ENCODE results near the gene MAML2.

The MAML2 gene

GRCh38 chr11:96230686-96231085, 112.3 kb downstream of the MAML2 start:
- DNase-seq, result no peak

DNA sequence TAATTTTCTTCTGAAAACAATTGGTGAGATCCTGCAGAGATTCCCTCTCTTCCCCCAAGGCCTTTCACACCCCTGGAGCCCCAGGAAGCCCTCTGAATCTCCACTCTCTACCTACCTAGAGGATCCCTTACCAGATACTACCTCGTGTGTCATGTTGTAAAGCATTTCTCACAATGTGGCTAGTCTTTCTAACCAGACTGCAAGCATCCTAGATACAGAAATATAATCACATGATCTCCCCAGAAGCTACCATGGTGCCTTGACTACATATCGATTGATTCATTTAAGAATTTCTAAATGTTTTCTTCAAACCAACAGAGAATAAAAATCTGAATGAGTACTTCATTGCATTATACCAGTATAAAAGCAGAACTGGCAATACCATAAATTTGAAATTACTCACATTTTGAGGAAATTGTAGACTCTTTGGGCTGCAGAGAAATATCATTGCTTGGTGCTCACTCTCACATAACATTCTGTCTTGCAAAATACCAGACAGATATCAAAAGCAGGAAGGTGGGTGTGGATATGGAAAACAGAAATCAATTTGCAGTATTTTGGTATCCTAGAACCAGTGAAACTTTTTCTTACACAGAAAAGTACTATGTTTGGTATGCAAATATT, 113.5 kb downstream of the MAML2 start:
- DNase-seq, result no peak

DNA sequence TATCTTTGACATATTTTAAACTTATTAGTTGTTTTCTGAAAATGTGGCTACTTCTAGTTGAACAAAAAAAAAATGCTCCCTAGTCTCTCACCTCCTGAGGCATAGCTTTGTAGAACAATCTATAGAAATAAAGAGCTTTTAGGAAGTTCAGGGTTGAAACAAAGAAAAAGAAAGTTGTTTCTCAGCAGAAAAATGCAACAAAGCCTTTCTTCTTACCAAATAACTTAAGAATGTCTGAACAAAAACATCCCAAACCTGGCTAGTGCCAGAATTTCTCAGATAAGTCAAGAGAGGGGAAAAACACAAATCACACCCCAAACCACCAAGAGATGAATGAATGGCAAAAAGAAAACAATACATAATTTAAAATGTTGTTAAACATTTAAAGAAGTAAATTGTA, 114.1 kb downstream of the MAML2 start:
- DNase-seq, result no peak

- no peak for DNase-seq
These were observed 114.5 kb downstream of the MAML2 start for GRCh38 chr11:96228473-96228891.

DNA sequence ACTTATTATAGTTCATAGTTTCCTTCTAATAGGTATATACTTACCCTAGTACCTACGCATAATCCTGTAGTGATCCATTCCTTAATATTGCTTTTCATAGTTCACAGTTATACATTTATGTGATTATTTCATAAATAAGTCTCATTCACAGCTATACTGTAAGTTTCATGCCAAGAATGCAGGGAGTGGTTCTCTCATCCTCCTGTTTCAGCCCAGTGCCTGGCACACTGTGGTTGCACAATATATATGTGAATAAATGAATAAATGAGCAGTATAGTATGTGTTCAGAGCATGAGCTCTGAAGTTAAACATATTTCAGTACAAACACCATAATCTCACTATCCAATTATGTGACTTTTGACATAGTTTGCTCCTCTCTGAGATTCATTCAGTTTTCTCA, 115.8 kb downstream of the MAML2 start:
- DNase-seq, result no peak

- DNase-seq, result no peak
These were observed 119.9 kb downstream of the MAML2 start for GRCh38 chr11:96223083-96223482.

- DNase-seq, result no peak
These were observed 120.9 kb downstream of the MAML2 start for GRCh38 chr11:96222102-96222501.

- DNase-seq, result no peak
These were observed 121.5 kb downstream of the MAML2 start for GRCh38 chr11:96221244-96222070.

DNA sequence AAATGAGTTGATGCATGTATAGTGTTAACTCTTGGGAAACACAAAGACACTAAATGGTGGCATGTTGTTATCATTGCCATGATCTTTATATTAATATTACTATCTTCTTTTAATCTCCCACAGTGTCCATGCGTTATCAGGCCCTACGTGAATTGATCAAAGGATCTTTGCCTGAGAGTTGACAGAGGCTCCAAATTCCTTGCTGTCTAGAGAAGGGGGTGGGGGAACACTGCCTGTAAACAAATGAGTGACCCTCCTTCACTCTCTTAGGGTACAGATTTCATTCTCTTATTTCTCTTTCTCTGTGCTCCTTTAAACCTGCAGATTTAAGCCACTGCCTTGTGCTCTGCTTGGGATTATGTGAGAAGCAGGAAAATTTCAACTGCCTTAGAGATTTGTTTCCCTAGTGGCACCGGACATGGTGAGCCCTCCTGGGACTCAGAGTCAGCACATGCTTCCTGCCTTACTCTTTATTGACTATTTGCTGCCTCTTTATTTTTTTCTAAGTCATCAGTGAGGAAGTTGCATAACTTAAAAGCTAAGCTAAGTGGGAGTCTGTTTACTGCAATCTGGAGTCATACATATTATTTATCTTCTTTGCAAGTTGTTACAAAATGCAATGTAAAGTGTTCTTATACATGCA, 122.9 kb downstream of the MAML2 start:
- DNase-seq, result no peak

GRCh38 chr11:96218901-96219300, 124.1 kb downstream of the MAML2 start:
- no peak for DNase-seq

DNA sequence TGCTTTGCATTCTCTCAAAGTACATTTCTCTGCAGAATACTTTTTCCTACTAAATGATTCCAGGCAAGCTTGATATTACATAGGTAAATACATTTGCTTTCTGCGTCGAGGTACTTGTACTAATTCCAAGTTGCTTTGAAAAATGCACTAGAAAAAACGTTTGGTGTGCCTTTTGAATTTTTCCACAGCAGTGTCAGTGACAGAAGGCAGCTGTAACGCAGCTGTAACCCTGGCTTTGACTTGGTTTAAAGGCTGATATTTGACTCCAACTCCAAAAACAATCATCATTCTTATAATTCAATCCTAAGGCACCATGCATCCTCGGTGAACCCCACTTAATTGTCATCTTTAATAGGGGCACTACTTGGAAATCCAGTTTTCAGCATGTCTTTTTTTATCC, 125.0 kb downstream of the MAML2 start:
- no peak for DNase-seq

GRCh38 chr11:96217206-96217605, 125.8 kb downstream of the MAML2 start:
- no peak for DNase-seq

DNA sequence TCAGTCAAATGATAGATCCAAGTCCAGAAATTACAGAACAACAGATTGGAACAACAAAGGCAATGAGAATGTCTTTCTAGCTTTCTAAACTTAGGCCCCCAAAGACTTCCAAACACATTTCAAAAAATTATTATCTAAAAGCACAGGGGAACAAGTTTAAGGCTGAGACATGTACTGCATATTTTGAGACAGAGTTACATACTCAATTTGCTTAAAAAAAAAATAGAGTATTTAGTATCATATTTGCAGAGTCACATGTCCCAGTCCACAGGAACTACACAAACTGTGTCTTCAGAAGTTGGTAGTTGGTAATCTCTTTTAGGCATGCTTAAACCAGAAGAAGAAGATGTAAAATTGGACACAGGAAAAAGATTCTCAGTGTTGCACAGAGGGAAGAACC, 127.2 kb downstream of the MAML2 start:
- no peak for DNase-seq

GRCh38 chr11:96215110-96215782, 127.7 kb downstream of the MAML2 start:
- DNase-seq, result no peak

- no peak for DNase-seq
These were observed 128.3 kb downstream of the MAML2 start for GRCh38 chr11:96214777-96215109.

DNA sequence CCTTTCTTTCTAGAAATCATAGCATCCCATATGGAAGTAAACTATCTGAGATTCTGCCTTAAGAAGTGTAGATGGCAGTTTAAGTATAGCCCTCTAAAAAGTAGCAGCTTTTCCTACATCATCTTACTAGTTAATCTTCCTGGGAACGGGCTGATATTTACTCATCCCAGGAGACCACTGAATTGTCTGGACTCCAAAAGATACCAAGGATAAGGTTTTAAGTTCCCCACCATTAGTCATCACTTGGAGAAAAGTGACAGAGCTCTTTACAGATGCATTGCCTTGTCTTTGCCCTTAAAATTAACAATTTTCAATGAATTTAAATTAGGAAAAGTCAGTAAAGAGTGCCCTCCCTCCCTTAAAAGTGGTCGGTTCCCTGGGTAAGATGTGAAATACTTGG, 129.5 kb downstream of the MAML2 start:
- no peak for DNase-seq

DNA sequence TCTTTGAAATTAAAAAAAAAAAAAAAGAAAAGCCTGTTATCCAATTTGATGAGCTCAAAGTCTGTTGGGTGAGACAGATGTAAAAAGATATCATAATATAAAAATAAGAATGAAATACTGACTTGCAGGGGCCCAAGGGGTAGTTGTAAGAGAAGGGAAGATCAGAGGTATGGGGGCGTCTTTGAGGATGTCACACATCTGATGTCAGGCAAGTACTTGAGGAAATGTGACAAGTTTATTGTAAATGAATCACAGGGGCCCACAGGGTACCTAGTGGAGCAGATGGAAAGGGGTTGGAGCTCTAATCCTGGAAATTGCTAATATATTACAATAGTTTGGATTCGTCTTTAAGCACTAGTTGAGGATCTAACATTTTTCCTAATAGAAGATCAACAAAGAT, 131.6 kb downstream of the MAML2 start:
- no peak for DNase-seq

DNA sequence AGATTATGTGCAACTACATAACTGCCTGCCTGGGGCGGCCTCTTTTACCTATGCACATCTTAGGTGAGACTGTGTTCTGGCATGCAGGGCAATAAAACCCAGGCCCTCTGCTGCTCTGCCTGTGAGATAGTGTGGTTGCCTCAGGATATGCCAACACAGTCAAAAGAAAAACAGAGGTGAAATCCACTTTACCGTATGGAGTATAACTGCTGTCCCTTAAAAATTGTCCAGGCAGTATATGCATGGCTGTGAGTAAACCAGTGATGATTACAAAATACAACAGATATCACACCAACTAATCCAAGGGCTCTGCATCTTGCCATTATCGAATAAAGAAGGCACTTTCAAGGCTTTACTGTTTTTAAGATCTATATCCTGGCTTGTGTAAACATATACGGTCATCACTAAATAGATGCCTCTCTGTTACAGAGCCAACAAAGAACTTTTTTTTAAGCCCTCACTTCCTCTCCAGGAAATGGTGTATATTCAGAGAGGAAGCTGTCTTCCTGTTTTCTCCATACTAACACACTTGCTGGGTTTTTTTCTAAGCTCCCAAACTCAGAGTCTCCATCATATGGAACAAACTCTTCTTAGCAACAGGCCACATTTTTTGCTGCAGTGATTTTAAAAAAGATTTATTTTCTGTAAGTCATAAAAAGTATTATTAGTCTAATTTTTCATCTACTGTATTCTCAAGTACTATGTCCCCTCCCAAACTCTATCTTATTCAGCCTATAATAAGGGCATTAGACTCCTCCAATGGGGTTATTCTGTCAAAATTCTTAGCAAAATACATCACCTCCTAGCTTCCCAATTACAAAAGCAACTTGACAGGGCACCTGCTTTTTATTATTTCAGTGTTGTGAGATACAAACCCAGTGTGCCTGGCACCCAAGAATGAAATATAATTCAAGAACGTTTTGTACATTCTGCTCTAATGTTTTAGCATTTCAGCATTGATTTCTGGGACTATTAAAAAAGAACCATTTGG, 135.2 kb downstream of the MAML2 start:
- DNase-seq, result no peak

DNA sequence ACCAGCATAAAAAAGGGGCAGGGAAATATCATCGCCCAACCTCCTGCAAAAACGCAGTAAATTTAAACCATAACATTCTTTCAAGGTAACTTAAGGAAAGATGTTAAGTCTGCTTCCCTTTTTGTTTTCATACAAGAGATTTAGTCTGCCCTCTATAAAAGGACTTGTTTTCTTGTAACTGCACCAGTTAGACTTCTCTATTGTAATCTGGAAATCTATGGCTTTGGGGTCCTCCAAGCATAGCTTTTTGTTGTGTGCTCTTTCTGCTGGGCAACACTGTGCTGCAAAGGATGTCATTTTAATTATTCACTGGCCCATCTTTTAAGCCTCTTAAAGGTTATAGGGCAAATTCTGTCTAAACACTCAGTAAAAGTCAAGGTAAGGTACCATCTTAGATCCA, 136.0 kb downstream of the MAML2 start:
- DNase-seq, result no peak

DNA sequence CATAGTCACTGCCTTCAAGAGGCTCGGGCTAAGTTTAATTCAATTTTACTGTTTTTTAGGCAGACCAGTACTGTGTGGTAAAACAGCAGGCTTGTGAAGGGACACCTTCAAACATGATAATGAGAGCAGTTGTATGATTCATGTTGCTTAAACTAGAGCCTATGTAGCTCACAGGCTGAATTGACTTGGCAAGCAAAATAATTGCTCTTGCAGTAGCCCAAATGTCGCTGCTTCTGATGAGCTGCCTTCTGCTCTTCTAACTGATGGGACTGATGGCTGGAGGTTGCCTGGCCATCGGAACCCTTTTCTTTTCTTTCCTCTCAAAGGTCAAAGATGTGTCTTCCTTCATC, 137.6 kb downstream of the MAML2 start:
- no peak for DNase-seq

DNA sequence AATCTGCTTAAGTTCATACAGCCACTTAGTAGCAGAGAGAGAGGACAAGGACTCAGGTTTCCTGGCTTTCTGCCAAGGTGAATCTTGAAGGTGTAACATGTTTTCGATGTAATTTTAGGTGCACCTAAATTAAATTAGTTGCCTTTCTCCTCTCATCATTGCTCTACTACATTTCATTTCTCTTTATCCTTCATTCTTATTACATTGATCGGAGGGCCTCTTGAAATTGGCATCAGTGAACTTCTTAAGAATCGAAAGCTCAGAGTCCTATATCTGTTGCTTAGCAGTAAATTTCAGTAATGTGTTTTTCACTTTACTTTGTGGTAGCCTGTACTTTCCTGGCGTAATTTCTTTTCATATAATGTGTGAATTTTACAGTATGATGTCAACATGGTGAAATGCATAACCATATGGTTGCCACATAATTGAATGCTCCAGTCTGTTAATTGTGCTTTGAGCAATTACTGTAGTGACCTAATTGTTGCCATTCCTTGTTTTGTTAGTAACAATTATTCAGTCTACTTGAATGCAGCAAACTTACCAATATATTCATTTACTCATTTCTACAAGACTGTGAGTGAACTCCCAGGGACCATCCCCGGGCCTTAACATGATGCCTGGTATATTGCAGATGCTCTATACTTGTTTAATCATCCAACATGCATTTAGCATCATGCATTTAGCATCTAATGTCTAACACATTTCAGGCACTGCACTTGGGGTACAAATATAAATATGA, 138.1 kb downstream of the MAML2 start:
- DNase-seq, result no peak

DNA sequence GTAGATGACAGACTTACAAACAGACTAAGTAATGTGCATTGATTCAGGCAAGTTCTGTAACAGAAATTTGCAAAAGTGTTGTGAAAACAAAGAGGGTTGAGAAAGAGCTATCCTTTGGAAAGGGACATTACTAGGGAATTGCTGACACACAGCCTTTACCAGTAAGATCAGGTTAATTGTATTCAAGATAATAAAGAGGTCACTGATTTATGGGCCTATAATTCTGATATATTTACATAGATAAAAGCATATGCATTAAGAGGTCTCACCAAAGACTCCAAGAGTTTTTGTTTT, 138.7 kb downstream of the MAML2 start:
- DNase-seq, result no peak
